Fibroblast of lung (primary cell): ENCODE results near the gene HRH3.

ENCODE experiments used
- EZH2 ChIP-seq: IDR thresholded peaks from 2 replicates; pipeline ENCODE4 v1.5.1; 2012; ENCODE audit warnings: low read length, control low read depth, mild to moderate bottlenecking; ENCODE audit errors: missing control alignments
- TF ChIP-seq, protein P1 (sequence below), 2 donors: IDR thresholded peaks in 1 of 2; conservative IDR thresholded peaks in 1 of 2; 1 replicate in 1 of 2; 2 replicates in 1 of 2; pipeline ENCODE4 v1.5.1; 2011 to 2012; ENCODE audit warnings: low read length in 2 of 2, control low read depth in 1 of 2, inconsistent platforms in 1 of 2, low read depth in 1 of 2, mild to moderate bottlenecking in 1 of 2

DNA sequence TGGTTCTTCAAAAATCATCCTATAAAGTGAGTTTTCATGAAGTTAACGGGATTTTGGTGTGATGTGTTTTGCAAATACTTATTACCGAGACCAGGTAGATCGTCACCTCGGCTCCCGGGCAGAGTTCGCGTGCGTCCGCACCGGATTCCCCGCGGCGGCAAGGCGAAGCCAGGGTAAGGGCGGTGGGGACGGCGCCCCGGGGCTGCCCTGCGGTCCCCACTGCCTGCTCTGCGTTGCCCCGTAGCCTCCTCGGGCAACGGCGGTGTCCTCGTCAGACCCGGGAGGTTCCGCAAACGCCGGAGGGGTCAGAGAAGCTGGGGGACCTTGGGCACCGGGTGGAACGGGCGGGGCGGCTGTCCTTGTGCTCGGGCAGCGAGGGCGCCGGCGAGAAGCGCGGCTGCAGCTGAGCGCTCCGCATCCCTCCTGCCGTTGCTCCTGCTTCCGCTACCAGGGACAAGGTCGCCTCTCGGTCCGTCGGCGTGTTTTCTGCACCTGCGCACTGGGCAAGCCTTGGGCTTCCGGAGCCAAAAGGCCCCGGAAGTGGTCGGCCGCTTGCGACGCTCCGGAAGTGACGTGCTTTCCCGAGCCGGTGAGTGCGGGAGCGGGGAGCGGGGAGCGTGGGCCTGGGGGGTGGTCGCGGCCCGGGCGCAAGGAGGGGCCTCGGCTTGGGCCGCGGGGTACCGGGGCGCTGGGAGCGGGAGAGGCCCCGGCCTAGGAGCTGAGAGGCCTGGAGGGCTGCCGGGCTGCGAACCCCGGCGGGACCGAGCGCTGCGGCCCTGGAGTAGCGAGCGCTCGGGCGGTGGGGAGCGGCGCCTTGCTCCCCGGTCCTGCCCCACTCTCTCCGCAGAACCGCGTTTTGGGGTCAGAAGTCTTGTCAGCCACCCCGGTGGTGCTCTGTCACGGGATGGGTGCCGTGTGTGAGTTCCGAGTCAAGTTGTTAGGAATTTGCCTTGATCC lies 37.3 kb downstream of the HRH3 start, which contains the start of gene MTG2:
- TF ChIP-seq EZH2: no peak
- TF ChIP-seq, protein P1, sequence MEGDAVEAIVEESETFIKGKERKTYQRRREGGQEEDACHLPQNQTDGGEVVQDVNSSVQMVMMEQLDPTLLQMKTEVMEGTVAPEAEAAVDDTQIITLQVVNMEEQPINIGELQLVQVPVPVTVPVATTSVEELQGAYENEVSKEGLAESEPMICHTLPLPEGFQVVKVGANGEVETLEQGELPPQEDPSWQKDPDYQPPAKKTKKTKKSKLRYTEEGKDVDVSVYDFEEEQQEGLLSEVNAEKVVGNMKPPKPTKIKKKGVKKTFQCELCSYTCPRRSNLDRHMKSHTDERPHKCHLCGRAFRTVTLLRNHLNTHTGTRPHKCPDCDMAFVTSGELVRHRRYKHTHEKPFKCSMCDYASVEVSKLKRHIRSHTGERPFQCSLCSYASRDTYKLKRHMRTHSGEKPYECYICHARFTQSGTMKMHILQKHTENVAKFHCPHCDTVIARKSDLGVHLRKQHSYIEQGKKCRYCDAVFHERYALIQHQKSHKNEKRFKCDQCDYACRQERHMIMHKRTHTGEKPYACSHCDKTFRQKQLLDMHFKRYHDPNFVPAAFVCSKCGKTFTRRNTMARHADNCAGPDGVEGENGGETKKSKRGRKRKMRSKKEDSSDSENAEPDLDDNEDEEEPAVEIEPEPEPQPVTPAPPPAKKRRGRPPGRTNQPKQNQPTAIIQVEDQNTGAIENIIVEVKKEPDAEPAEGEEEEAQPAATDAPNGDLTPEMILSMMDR (conservative IDR thresholded peaks at IDR 0.05 in 1 of 2, IDR thresholded peaks at IDR 0.05 in 1 of 2; ENCODE audit: low read depth in 1 of 2, low read length in 2 of 2): no peak
